ENCODE results near the gene COL5A2. TPM values are rescaled to one million over a fixed set of nuclear protein-coding genes. Genes with fewer than 3 reads are reported as not detected.

The COL5A2 gene
- total and polyA plus RNA-seq, 2 donors, result 8.8 to 28.2 TPM

GRCh38 chr2:189171956-189172609 lies 7.5 kb downstream of the COL5A2 start:
- H3K27ac ChIP-seq (ENCODE audit: low read depth in 1 of 2, low read length in 1 of 2), result no peak overlapping the region
- no peak for DNase-seq (ENCODE audit: low read depth in 6 of 9, low spot score in 9 of 9)
- H3K9me3 ChIP-seq (ENCODE audit: control insufficient read depth in 2 of 2, insufficient read depth in 1 of 2, low read length in 1 of 2), result no peaks in the 10 kb centered on the region
- 97% methylated on average over 1 of the region's 1 CpG for WGBS
- no peak overlapping the region for H3K4me3 ChIP-seq (ENCODE audit: low read length in 2 of 2)
- no peaks in the 10 kb centered on the region for H3K36me3 ChIP-seq (ENCODE audit: control insufficient read depth in 2 of 2, insufficient read depth in 2 of 2, low read length in 1 of 2)
- H3K4me1 ChIP-seq (ENCODE audit: control insufficient read depth in 2 of 2, insufficient read depth in 2 of 2, low read length in 2 of 2), result no peaks in the 10 kb centered on the region
- no peaks in the 10 kb centered on the region for H3K27me3 ChIP-seq (ENCODE audit: control insufficient read depth in 2 of 2, insufficient read depth in 1 of 2, low read length in 1 of 2)

- no peak overlapping the region for H3K27ac ChIP-seq (ENCODE audit: low read depth in 1 of 2, low read length in 1 of 2)
- 93% methylated on average over 2 of the region's 2 CpGs for WGBS
- no peaks in the 10 kb centered on the region for H3K27me3 ChIP-seq (ENCODE audit: control insufficient read depth in 2 of 2, insufficient read depth in 1 of 2, low read length in 1 of 2)
- H3K4me3 ChIP-seq (ENCODE audit: low read length in 2 of 2), result no peak overlapping the region
- no peaks in the 10 kb centered on the region for H3K9me3 ChIP-seq (ENCODE audit: control insufficient read depth in 2 of 2, insufficient read depth in 1 of 2, low read length in 1 of 2)
- no peaks in the 10 kb centered on the region for H3K36me3 ChIP-seq (ENCODE audit: control insufficient read depth in 2 of 2, insufficient read depth in 2 of 2, low read length in 1 of 2)
- DNase-seq (ENCODE audit: low read depth in 6 of 9, low spot score in 9 of 9), result no peak
- no peaks in the 10 kb centered on the region for H3K4me1 ChIP-seq (ENCODE audit: control insufficient read depth in 2 of 2, insufficient read depth in 2 of 2, low read length in 2 of 2)
Observed at GRCh38 chr2:189168856-189169499, 10.6 kb downstream of the COL5A2 start.

GRCh38 chr2:189165656-189166380 lies 13.7 kb downstream of the COL5A2 start:
- 98% methylated on average over 3 of the region's 3 CpGs for WGBS
- no peak overlapping the region for H3K4me3 ChIP-seq (ENCODE audit: low read length in 2 of 2)
- H3K27ac ChIP-seq (ENCODE audit: low read depth in 1 of 2, low read length in 1 of 2), result no peak overlapping the region
- no peaks in the 10 kb centered on the region for H3K4me1 ChIP-seq (ENCODE audit: control insufficient read depth in 2 of 2, insufficient read depth in 2 of 2, low read length in 2 of 2)
- no peaks in the 10 kb centered on the region for H3K9me3 ChIP-seq (ENCODE audit: control insufficient read depth in 2 of 2, insufficient read depth in 1 of 2, low read length in 1 of 2)
- H3K36me3 ChIP-seq (ENCODE audit: control insufficient read depth in 2 of 2, insufficient read depth in 2 of 2, low read length in 1 of 2), result no peaks in the 10 kb centered on the region
- H3K27me3 ChIP-seq (ENCODE audit: control insufficient read depth in 2 of 2, insufficient read depth in 1 of 2, low read length in 1 of 2), result no peaks in the 10 kb centered on the region
- no peak for DNase-seq (ENCODE audit: low read depth in 6 of 9, low spot score in 9 of 9)

- WGBS, result 90% methylated on average over 1 of the region's 1 CpG
- no peak overlapping the region for H3K4me3 ChIP-seq (ENCODE audit: low read length in 2 of 2)
- H3K36me3 ChIP-seq (ENCODE audit: control insufficient read depth in 2 of 2, insufficient read depth in 2 of 2, low read length in 1 of 2), result no peaks in the 10 kb centered on the region
- H3K27me3 ChIP-seq (ENCODE audit: control insufficient read depth in 2 of 2, insufficient read depth in 1 of 2, low read length in 1 of 2), result no peaks in the 10 kb centered on the region
- H3K9me3 ChIP-seq (ENCODE audit: control insufficient read depth in 2 of 2, insufficient read depth in 1 of 2, low read length in 1 of 2), result no peaks in the 10 kb centered on the region
- no peak overlapping the region for H3K27ac ChIP-seq (ENCODE audit: low read depth in 1 of 2, low read length in 1 of 2)
- no peaks in the 10 kb centered on the region for H3K4me1 ChIP-seq (ENCODE audit: control insufficient read depth in 2 of 2, insufficient read depth in 2 of 2, low read length in 2 of 2)
- DNase-seq (ENCODE audit: low read depth in 6 of 9, low spot score in 9 of 9), result no peak
Observed at GRCh38 chr2:189164746-189165145, 14.8 kb downstream of the COL5A2 start.

- WGBS, result 80% methylated on average over 3 of the region's 3 CpGs
- Histone ChIP-seq H3K27ac (ENCODE audit: low read depth in 1 of 2, low read length in 1 of 2) (no peak overlapping the region), H3K27me3 (ENCODE audit: control insufficient read depth in 2 of 2, insufficient read depth in 1 of 2, low read length in 1 of 2) (no peaks in the 10 kb centered on the region)
Observed at GRCh38 chr2:189163889-189164288, 15.7 kb downstream of the COL5A2 start.

GRCh38 chr2:189162566-189162965 lies 17.0 kb downstream of the COL5A2 start:
- Histone ChIP-seq H3K4me1 (ENCODE audit: control insufficient read depth in 2 of 2, insufficient read depth in 2 of 2, low read length in 2 of 2) (no peaks in the 10 kb centered on the region), H3K9me3 (ENCODE audit: control insufficient read depth in 2 of 2, insufficient read depth in 1 of 2, low read length in 1 of 2) (no peaks in the 10 kb centered on the region), H3K27ac (ENCODE audit: low read depth in 1 of 2, low read length in 1 of 2) (no peak overlapping the region), H3K27me3 (ENCODE audit: control insufficient read depth in 2 of 2, insufficient read depth in 1 of 2, low read length in 1 of 2) (no peaks in the 10 kb centered on the region), H3K4me3 (ENCODE audit: low read length in 2 of 2) (no peak overlapping the region), H3K36me3 (ENCODE audit: control insufficient read depth in 2 of 2, insufficient read depth in 2 of 2, low read length in 1 of 2) (no peaks in the 10 kb centered on the region)
- DNase-seq (ENCODE audit: low read depth in 6 of 9, low spot score in 9 of 9), result no peak

More at GRCh38 chr2:189163889-189164288, 15.7 kb downstream of the COL5A2 start:
- H3K4me3 ChIP-seq (ENCODE audit: low read length in 2 of 2), result no peak overlapping the region
- no peak for DNase-seq (ENCODE audit: low read depth in 6 of 9, low spot score in 9 of 9)
- no peaks in the 10 kb centered on the region for H3K36me3 ChIP-seq (ENCODE audit: control insufficient read depth in 2 of 2, insufficient read depth in 2 of 2, low read length in 1 of 2)
- no peaks in the 10 kb centered on the region for H3K4me1 ChIP-seq (ENCODE audit: control insufficient read depth in 2 of 2, insufficient read depth in 2 of 2, low read length in 2 of 2)
- H3K9me3 ChIP-seq (ENCODE audit: control insufficient read depth in 2 of 2, insufficient read depth in 1 of 2, low read length in 1 of 2), result no peaks in the 10 kb centered on the region

GRCh38 chr2:189161894-189162293 lies 17.7 kb downstream of the COL5A2 start:
- Histone ChIP-seq H3K36me3 (ENCODE audit: control insufficient read depth in 2 of 2, insufficient read depth in 2 of 2, low read length in 1 of 2) (no peaks in the 10 kb centered on the region), H3K27ac (ENCODE audit: low read depth in 1 of 2, low read length in 1 of 2) (no peak overlapping the region), H3K4me3 (ENCODE audit: low read length in 2 of 2) (no peak overlapping the region), H3K27me3 (ENCODE audit: control insufficient read depth in 2 of 2, insufficient read depth in 1 of 2, low read length in 1 of 2) (no peaks in the 10 kb centered on the region), H3K4me1 (ENCODE audit: control insufficient read depth in 2 of 2, insufficient read depth in 2 of 2, low read length in 2 of 2) (no peaks in the 10 kb centered on the region), H3K9me3 (ENCODE audit: control insufficient read depth in 2 of 2, insufficient read depth in 1 of 2, low read length in 1 of 2) (no peaks in the 10 kb centered on the region)
- 99% methylated on average over 3 of the region's 3 CpGs for WGBS
- no peak for DNase-seq (ENCODE audit: low read depth in 6 of 9, low spot score in 9 of 9)

GRCh38 chr2:189159717-189160116 lies 19.8 kb downstream of the COL5A2 start:
- Histone ChIP-seq H3K4me1 (ENCODE audit: control insufficient read depth in 2 of 2, insufficient read depth in 2 of 2, low read length in 2 of 2) (no peaks in the 10 kb centered on the region), H3K4me3 (ENCODE audit: low read length in 2 of 2) (no peak overlapping the region), H3K9me3 (ENCODE audit: control insufficient read depth in 2 of 2, insufficient read depth in 1 of 2, low read length in 1 of 2) (no peaks in the 10 kb centered on the region), H3K27ac (ENCODE audit: low read depth in 1 of 2, low read length in 1 of 2) (no peak overlapping the region), H3K27me3 (ENCODE audit: control insufficient read depth in 2 of 2, insufficient read depth in 1 of 2, low read length in 1 of 2) (no peaks in the 10 kb centered on the region), H3K36me3 (ENCODE audit: control insufficient read depth in 2 of 2, insufficient read depth in 2 of 2, low read length in 1 of 2) (no peaks in the 10 kb centered on the region)
- 96% methylated on average over 4 of the region's 4 CpGs for WGBS
- DNase-seq (ENCODE audit: low read depth in 6 of 9, low spot score in 9 of 9), result no peak

- 98% methylated on average over 2 of the region's 2 CpGs for WGBS
Observed at GRCh38 chr2:189159273-189159672, 20.3 kb downstream of the COL5A2 start.

More at GRCh38 chr2:189159273-189159672, 20.3 kb downstream of the COL5A2 start:
- Histone ChIP-seq H3K4me1 (ENCODE audit: control insufficient read depth in 2 of 2, insufficient read depth in 2 of 2, low read length in 2 of 2) (no peaks in the 10 kb centered on the region), H3K27ac (ENCODE audit: low read depth in 1 of 2, low read length in 1 of 2) (no peak overlapping the region), H3K9me3 (ENCODE audit: control insufficient read depth in 2 of 2, insufficient read depth in 1 of 2, low read length in 1 of 2) (no peaks in the 10 kb centered on the region), H3K27me3 (ENCODE audit: control insufficient read depth in 2 of 2, insufficient read depth in 1 of 2, low read length in 1 of 2) (no peaks in the 10 kb centered on the region), H3K36me3 (ENCODE audit: control insufficient read depth in 2 of 2, insufficient read depth in 2 of 2, low read length in 1 of 2) (no peaks in the 10 kb centered on the region), H3K4me3 (ENCODE audit: low read length in 2 of 2) (no peak overlapping the region)
- DNase-seq (ENCODE audit: low read depth in 6 of 9, low spot score in 9 of 9), result no peak
